Kidney (tissue), 14 donors: ENCODE results near the gene RHOU. TPM values are rescaled to one million over a fixed set of nuclear protein-coding genes. Genes with fewer than 3 reads are reported as not detected.
A peak's percentile ranks its signal among the peaks of the same experiment; 100 is the strongest.
"Not testable (repeated sequence)": the region's sequence is repeated elsewhere in the genome, so short reads cannot be mapped to it uniquely, and the experiment has no call there.

Experiments
- DNase-seq, 5 donors: peaks; one replicate each; pipeline ENCODE4 v3.0.0-alpha.2; 2013 to 2020
- FAIRE-seq: peaks from 2 replicates; lab custom pipeline; 2012; peaks lifted over from hg19 to GRCh38; lab: Jason Lieb, UNC
- H3K27ac ChIP-seq, 2 donors: one replicate each; pipeline ENCODE4 v1.7.0; 2013; ENCODE audit warnings: low read depth in 2 of 2, low read length in 2 of 2, inconsistent platforms in 1 of 2
- H3K27me3 ChIP-seq: one replicate; pipeline ENCODE4 v1.7.1; 2013; ENCODE audit warnings: low read length, inconsistent platforms; ENCODE audit not compliant: control insufficient read depth, insufficient read depth
- H3K36me3 ChIP-seq, 3 donors: one replicate each; pipeline versions ENCODE4 v1.7.0 to v1.7.1; 2013; ENCODE audit warnings: low read length in 3 of 3, control low read depth in 1 of 3, inconsistent platforms in 1 of 3; ENCODE audit not compliant: insufficient read depth in 3 of 3, control insufficient read depth in 2 of 3
- H3K4me1 ChIP-seq, 3 donors: one replicate each; pipeline versions ENCODE4 v1.7.0 to v1.7.1; 2013; ENCODE audit warnings: low read length in 3 of 3, inconsistent platforms in 1 of 3, low read depth in 1 of 3; ENCODE audit not compliant: control insufficient read depth in 2 of 3, insufficient read depth in 2 of 3
- H3K4me3 ChIP-seq, 3 donors: one replicate each; pipeline versions ENCODE4 v1.7.0 to v1.8.1; 2013; ENCODE audit warnings: low read length in 3 of 3, control low read depth in 1 of 3, inconsistent platforms in 1 of 3
- H3K9ac ChIP-seq, 3 donors: one replicate each; pipeline versions ENCODE4 v1.7.0 to v1.7.1; 2013; ENCODE audit warnings: low read length in 3 of 3, control low read depth in 1 of 3, inconsistent platforms in 1 of 3
- H3K9me3 ChIP-seq, 3 donors: one replicate each; pipeline versions ENCODE4 v1.7.0 to v1.7.1; 2013; ENCODE audit warnings: low read length in 3 of 3, control low read depth in 1 of 3, inconsistent platforms in 1 of 3; ENCODE audit not compliant: control insufficient read depth in 2 of 3, insufficient read depth in 1 of 3
- CTCF ChIP-seq: IDR thresholded peaks from 3 replicates; pipeline ENCODE4 v1.5.1; 2012; ENCODE audit warnings: mild to moderate bottlenecking, moderate library complexity, borderline replicate concordance; ENCODE audit not compliant: insufficient read depth; ENCODE audit errors: extremely low read depth
- intact Hi-C: fragments of 100-400 bp; cut with DNase I; formaldehyde crosslinking; loops from one replicate; pipeline ENCODE4 v1.11.1; 2022
- polyA plus RNA-seq: library from polyadenylated mRNA; stranded (reverse); fragments of 350-450 nt; fragmentation: Illumina TruSeq; extraction: RNeasy Lipid Tissue Mini Kit (QIAGEN cat#74804); gene quantifications from one replicate; pipeline ENCODE4 v1.2.3, GENCODE V29; 2014; ENCODE audit warnings: low read depth, low replicate concordance; ENCODE audit not compliant: insufficient read depth
- total RNA-seq: library from RNA; stranded (reverse); fragmentation: NEBNext Ultra II Directional; extraction: Animal tissue kit (Norgen Biotek cat#: 25700); gene quantifications from one replicate; pipeline ENCODE4 v1.2.1, GENCODE V29; 2021
- donor health status: control.
- donor health status: control.
- donor health status: control.
- donor health status: control.
- donor health status: control.
- donor health status: DM: yes; HTN: yes; CAD: no.
- donor health status: Normal renal cell carcinoma (clear cell type).

The RHOU gene
- total and polyA plus RNA-seq, 2 donors from 2014 or later: 4.7 to 22.1 TPM

- Histone ChIP-seq H3K4me3 (no peak overlapping the region), H3K36me3 (no peaks in the 10 kb centered on the region), H3K9ac (no peak overlapping the region), H3K4me1 (no peaks in the 10 kb centered on the region), H3K27ac (no peak overlapping the region), H3K9me3 (no peaks in the 10 kb centered on the region), H3K27me3 (no peaks in the 10 kb centered on the region)
- TF ChIP-seq CTCF: no peak
- intact Hi-C loops: no loop called here
- no peak for DNase-seq
- no peak for FAIRE-seq
Measured at GRCh38 chr1:228689255-228689654, 46.0 kb upstream of the RHOU start.

GRCh38 chr1:228691211-228691610 lies 44.1 kb upstream of the RHOU start:
- TF ChIP-seq CTCF: no peak
- intact Hi-C loops: no loop called here
- no peak overlapping the region for H3K4me3 ChIP-seq
- H3K27ac ChIP-seq: no peak overlapping the region
- no peaks in the 10 kb centered on the region for H3K27me3 ChIP-seq
- no peak overlapping the region for H3K9ac ChIP-seq
- no peaks in the 10 kb centered on the region for H3K4me1 ChIP-seq
- H3K36me3 ChIP-seq: no peaks in the 10 kb centered on the region
- no peaks in the 10 kb centered on the region for H3K9me3 ChIP-seq
- DNase-seq: no peak
- FAIRE-seq: no peak

- H3K4me1 ChIP-seq: no peaks in the 10 kb centered on the region
- H3K4me3 ChIP-seq: no peak overlapping the region
- intact Hi-C loops: no loop called here
- H3K9ac ChIP-seq: no peak overlapping the region
- H3K36me3 ChIP-seq: no peaks in the 10 kb centered on the region
- DNase-seq (peak in 2 of 5 donors; percentile 56 to 62), FAIRE-seq (peak; percentile 73)
- H3K27ac ChIP-seq: no peak overlapping the region
- peak; percentile 43 for TF ChIP-seq CTCF
- H3K27me3 ChIP-seq: no peaks in the 10 kb centered on the region
- H3K9me3 ChIP-seq: no peaks in the 10 kb centered on the region
Measured at GRCh38 chr1:228691926-228692325, 43.4 kb upstream of the RHOU start.

- intact Hi-C loops, H3K9ac ChIP-seq, H3K9me3 ChIP-seq, H3K36me3 ChIP-seq, H3K4me3 ChIP-seq, H3K27me3 ChIP-seq, H3K4me1 ChIP-seq, H3K27ac ChIP-seq, FAIRE-seq, DNase-seq: not testable (repeated sequence)
Measured at GRCh38 chr1:228694447-228694846, 40.8 kb upstream of the RHOU start.
